Raji (cell line): ENCODE measurements around the gene SLC9A4.

ENCODE experiments used
- POLR2A ChIP-seq: IDR thresholded peaks from 2 replicates; pipeline ENCODE4 v1.6.1; 2011; ENCODE audit warnings: low read depth, low read length, control low read depth; ENCODE audit not compliant: insufficient read depth

SLC9A4 gene

DNA sequence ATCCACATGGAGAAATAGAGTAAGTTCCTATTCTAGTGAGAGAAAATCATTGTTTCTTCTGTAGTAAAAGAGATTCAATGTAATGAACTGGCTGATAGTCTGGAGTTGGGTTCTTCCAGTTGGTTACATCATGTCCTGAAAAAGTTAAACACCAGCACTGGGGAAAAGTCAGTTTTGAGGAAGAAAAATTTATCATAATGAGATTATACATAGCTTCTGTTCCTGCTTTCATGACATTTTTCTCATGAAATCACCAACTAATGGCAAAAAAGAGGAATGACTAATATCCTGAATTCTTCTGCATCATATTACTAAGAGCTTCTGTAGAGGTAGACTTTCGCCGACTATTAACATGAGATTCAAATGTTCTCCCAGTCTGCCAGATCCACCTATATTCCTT, 77.1 kb downstream of the SLC9A4 start:
- no peak for TF ChIP-seq POLR2A

GRCh38 chr2:102551329-102552096, 78.5 kb downstream of the SLC9A4 start:
- TF ChIP-seq POLR2A, result no peak

DNA sequence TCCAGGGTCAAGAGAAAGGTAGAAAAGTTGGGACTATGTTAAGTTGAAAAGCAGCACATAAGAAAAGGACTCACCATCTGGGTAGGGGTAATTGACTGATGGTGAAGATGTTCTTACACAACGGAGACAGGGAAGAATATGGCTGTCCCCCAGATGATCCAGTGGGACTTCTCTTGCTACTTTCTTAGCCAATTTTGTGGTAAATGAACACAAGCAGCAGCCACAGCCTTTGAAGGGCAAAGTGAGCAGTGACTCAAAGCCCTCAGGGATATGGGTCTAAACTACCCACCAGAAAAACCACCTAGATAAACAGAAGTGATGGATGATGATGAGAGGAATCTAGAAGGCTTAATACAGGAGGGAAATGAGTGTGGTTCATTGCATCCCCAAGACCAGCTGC, 80.6 kb downstream of the SLC9A4 start:
- TF ChIP-seq POLR2A, result no peak

DNA sequence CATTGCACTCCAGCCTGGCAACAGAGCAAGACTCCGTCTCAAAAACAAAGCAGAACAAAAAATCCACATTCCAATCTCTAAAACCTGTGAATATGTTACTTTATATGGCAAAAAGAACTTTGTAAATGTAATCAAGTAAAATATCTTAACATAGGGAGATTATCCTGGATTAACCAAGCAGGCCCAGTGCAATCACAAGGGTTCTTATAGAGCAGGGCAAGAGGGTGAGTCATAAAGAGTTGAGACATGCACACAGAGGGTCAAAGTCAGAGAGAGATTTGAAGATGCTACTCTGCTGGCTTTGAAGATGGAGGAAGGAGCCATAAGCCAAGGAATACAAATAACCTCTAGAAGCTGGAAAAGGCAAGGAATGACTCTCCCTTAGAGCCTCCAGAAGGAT, 85.4 kb downstream of the SLC9A4 start:
- no peak for TF ChIP-seq POLR2A

DNA sequence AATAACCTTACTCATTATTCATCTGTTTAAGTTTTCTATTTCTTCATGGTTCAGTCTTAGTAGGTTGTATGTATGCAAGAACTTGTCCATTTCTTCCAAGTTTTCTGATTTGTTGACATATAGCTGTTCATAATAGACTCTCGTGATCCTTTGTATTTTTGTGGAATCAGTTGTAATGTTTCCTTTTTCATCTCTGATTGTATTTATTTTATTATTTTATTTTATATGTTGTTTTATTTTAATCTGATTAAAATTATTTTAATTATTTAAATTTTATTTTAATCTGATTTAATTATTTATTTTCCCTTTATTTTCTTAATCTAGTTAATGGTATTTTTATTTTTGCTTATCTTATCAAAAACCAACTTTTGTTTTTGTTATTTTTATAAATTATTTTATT, 102.9 kb downstream of the SLC9A4 start:
- no peak for TF ChIP-seq POLR2A

DNA sequence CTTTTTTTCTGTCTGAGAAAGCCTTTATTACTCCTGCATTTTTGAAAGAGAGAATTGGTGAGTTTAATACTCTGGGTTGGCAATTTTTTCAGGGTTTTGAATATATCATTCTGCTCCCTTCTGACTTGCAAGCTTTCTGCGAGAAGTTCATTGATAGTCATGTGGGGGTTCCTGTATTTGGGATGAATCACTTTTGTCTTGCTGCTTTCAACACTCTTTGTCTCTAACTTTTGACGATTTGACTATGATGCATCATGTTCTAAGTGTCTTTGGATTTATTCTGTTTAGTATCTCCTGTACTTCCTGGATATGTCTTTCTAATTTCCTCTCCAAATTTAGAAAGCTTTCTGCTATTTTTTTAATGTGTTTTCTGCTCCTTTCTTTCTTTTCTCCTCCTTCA, 105.3 kb downstream of the SLC9A4 start:
- TF ChIP-seq POLR2A, result no peak

DNA sequence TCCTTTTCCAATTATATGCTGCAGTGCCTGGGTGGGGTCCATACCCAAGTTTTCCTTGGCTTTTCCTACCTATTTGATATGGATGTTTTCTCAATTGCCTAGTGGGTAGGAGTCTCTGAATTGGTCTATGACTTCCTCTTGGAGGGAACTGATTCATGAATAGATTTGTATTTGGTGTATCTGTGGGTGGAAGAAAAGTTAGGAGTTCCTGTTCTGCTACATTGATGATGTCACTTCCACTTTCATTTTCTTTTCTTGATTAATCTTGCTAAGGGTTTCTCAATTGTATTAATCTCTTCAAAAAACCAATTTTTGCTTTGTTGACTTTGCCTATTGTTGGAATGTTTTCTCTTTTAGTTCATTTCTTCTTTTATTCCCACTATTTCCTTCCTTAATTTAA, 108.9 kb downstream of the SLC9A4 start:
- no peak for TF ChIP-seq POLR2A

DNA sequence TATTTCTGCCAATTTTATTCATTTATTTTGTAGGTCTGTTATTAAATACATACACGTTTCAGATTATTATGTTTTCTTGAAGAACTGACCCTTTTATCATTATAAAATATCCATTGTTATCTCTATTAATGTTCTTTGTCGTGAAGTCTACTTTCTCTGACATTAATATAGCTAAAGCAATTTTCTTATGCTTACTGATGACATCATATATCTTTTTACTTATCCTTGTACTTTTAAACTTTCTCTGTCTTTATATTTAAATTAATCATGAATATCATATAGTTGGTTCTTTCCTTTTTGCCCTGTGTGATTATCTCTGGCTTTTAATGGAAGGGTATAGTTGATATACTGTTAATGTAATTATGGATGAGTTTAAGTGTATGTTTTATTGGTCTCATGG, 109.8 kb downstream of the SLC9A4 start:
- no peak for TF ChIP-seq POLR2A
